OCI-LY1 (cell line): Measurements from ENCODE around the gene AKAP13.
A peak's percentile ranks its signal among the peaks of the same experiment; 100 is the strongest.

Experiments
- H2AFZ ChIP-seq: fragments of 200-600 bp; sonication (generic), shearing (Covaris generic); 2 replicates; pipeline ENCODE4 v1.6.0; 2014; ENCODE audit warnings: antibody characterized with exemption, mild to moderate bottlenecking, low read length
- H3F3A ChIP-seq: fragments of 200-600 bp; sonication (generic), shearing (Covaris generic); 2 replicates; pipeline ENCODE4 v1.6.0; 2014; ENCODE audit warnings: mild to moderate bottlenecking, antibody characterized with exemption, low read length, moderate library complexity; ENCODE audit not compliant: insufficient read depth
- H3K27ac ChIP-seq: fragments of 200-600 bp; sonication (generic); 2 replicates; pipeline ENCODE4 v1.5.1; 2014; ENCODE audit warnings: low read length, mixed run types, mild to moderate bottlenecking, low read depth; ENCODE audit not compliant: poor library complexity, severe bottlenecking
- H3K27me3 ChIP-seq: fragments of 200-600 bp; sonication (generic); 2 replicates; pipeline ENCODE4 v1.6.0; 2014; ENCODE audit warnings: antibody characterized with exemption, mild to moderate bottlenecking, low read length, moderate library complexity; ENCODE audit not compliant: insufficient read depth
- H3K36me3 ChIP-seq: fragments of 200-600 bp; sonication (generic); 2 replicates; pipeline ENCODE4 v1.6.1; 2014; ENCODE audit warnings: mild to moderate bottlenecking, antibody characterized with exemption, low read length, moderate library complexity, mixed read lengths; ENCODE audit not compliant: insufficient read depth
- H3K4me1 ChIP-seq: fragments of 200-600 bp; sonication (generic); 2 replicates; pipeline ENCODE4 v1.5.1; 2014; ENCODE audit warnings: mild to moderate bottlenecking, low read length, moderate library complexity; ENCODE audit not compliant: insufficient read depth, severe bottlenecking
- H3K4me2 ChIP-seq: fragments of 200-600 bp; sonication (generic), shearing (Covaris generic); 2 replicates; pipeline ENCODE4 v1.6.1; 2014; ENCODE audit warnings: low read length
- H3K4me3 ChIP-seq: fragments of 200-600 bp; sonication (generic); 2 replicates; pipeline ENCODE4 v1.5.1; 2014; ENCODE audit warnings: low read length, low read depth, mild to moderate bottlenecking, mixed read lengths; ENCODE audit not compliant: poor library complexity, severe bottlenecking
- H3K79me2 ChIP-seq: fragments of 200-600 bp; shearing (Covaris generic); 2 replicates; pipeline ENCODE4 v1.6.1; 2016; ENCODE audit warnings: mixed run types, low read length, mixed read lengths; ENCODE audit not compliant: insufficient read depth
- H3K9ac ChIP-seq: fragments of 200-600 bp; sonication (generic), shearing (Covaris generic); 2 replicates; pipeline ENCODE4 v1.6.1; 2014; ENCODE audit warnings: mild to moderate bottlenecking, low read length, mixed read lengths
- H3K9me2 ChIP-seq: fragments of 200-600 bp; sonication (generic), shearing (Covaris generic); 2 replicates; pipeline ENCODE4 v1.6.1; 2014; ENCODE audit warnings: low read depth, mild to moderate bottlenecking, low read length, mixed read lengths
- H3K9me3 ChIP-seq: fragments of 200-600 bp; shearing (Covaris generic); 2 replicates; pipeline ENCODE4 v1.6.1; 2014; ENCODE audit warnings: low read length, mixed read lengths
- H4K20me1 ChIP-seq: fragments of 200-600 bp; sonication (generic), shearing (Covaris generic); 2 replicates; pipeline ENCODE4 v1.6.0; 2016; ENCODE audit warnings: mild to moderate bottlenecking, low read length; ENCODE audit not compliant: insufficient read depth
- EZH2 ChIP-seq: fragments of 200-600 bp; sonication (generic), shearing (Covaris generic); IDR thresholded peaks from 2 replicates; pipeline ENCODE4 v1.8.0; 2017; ENCODE audit warnings: borderline replicate concordance, mixed run types, mild to moderate bottlenecking, antibody characterized with exemption, low read length, moderate library complexity, mixed read lengths
- TF ChIP-seq, protein P1 (sequence below): fragments of 200-600 bp; sonication (generic), shearing (Covaris generic); IDR thresholded peaks from 2 replicates; pipeline ENCODE4 v1.5.1; 2017; ENCODE audit warnings: mild to moderate bottlenecking, antibody characterized with exemption, low read length, moderate library complexity, mixed read lengths

Gene AKAP13

DNA sequence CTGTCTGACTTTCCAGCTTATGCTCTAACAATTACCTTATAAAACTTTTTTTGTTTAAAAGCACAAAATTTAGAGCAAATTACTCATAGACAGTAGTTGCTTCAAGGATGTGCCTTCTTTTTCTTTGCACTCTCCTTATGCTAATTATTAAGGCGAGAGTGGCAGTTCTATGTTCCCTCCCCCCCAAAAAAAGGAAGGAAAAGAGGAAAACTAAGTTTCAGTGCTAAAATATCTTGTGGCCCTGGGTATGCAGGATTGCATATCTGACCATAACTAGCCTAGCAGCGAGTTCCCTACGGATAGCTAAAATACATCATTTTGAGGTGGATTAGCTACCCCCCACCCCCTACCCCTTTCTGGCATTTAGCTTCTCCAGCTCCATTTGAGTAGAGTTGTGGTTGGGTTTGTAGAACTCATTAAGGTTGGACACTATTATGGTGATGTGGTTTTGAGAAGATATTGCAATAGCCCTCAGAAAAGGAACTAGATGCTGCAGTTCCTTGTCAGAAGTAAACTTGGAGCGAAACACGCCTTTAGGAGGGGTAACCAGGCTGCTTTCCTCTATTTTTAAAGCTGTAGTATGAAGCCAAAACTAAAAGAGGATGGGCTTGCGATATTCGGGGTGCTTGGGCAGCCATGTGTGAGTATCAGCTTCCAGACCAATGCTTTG lies 174.6 kb downstream of the AKAP13 start:
- peaks cover 5% of the 10 kb centered on the region; the same call in 1 of the 2 replicates for H3F3A ChIP-seq
- peak overlapping the region; percentile 11 for H3K27ac ChIP-seq
- no peaks in the 10 kb centered on the region for H3K9me3 ChIP-seq
- H3K4me3 ChIP-seq, result no peak overlapping the region
- H3K9me2 ChIP-seq, result no peaks in the 10 kb centered on the region
- no peaks in the 10 kb centered on the region for H4K20me1 ChIP-seq
- no peak overlapping the region for H2AFZ ChIP-seq
- no peak for TF ChIP-seq EZH2
- TF ChIP-seq, protein P1, sequence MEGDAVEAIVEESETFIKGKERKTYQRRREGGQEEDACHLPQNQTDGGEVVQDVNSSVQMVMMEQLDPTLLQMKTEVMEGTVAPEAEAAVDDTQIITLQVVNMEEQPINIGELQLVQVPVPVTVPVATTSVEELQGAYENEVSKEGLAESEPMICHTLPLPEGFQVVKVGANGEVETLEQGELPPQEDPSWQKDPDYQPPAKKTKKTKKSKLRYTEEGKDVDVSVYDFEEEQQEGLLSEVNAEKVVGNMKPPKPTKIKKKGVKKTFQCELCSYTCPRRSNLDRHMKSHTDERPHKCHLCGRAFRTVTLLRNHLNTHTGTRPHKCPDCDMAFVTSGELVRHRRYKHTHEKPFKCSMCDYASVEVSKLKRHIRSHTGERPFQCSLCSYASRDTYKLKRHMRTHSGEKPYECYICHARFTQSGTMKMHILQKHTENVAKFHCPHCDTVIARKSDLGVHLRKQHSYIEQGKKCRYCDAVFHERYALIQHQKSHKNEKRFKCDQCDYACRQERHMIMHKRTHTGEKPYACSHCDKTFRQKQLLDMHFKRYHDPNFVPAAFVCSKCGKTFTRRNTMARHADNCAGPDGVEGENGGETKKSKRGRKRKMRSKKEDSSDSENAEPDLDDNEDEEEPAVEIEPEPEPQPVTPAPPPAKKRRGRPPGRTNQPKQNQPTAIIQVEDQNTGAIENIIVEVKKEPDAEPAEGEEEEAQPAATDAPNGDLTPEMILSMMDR, result no peak
- H3K79me2 ChIP-seq, result no peaks in the 10 kb centered on the region
- peaks cover 19% of the 10 kb centered on the region for H3K36me3 ChIP-seq
- H3K4me1 ChIP-seq, result peaks cover 17% of the 10 kb centered on the region
- no peaks in the 10 kb centered on the region for H3K27me3 ChIP-seq
- H3K9ac ChIP-seq, result no peak overlapping the region
- H3K4me2 ChIP-seq, result peak overlapping the region; percentile 12; the same call in 1 of the 2 replicates

DNA sequence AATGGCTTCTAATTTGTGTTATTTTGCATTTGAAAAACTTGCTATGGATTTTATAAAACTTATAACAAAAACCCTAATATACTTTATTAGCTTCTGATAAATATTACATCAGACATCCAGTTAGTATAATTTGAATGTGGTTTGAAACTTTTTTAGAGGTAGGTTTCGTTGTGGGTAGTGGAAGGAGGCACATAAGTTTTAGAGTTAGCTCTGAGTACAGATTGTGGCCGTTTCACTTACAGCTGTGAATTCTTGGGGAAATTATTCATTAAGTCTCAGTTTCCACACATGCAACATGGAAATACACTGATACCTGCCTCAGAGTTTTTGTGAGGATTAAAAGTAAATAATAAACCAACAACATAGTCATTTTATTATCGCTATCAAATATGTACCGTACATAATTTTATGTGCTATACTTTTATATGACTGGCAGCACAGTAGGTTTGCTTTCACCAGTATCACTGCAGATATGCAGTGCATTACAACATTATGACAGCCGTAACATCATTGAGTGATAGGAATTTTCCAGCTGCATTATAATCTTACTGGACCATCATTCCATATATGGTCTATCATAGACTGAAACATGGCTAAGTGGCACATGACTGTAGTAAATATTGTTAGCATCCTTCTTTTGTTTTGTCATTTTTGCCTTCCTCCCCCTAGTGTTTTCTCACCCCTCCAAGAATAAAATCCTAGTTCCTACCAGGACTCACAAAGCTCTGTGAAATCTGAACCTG lies 175.6 kb downstream of the AKAP13 start:
- Histone ChIP-seq H3K27me3 (no peaks in the 10 kb centered on the region), H3K79me2 (no peaks in the 10 kb centered on the region), H4K20me1 (no peaks in the 10 kb centered on the region), H3K36me3 (peaks cover 19% of the 10 kb centered on the region), H3K4me3 (no peak overlapping the region), H3K9me2 (no peaks in the 10 kb centered on the region), H3K4me1 (peaks cover 17% of the 10 kb centered on the region), H3K9ac (no peak overlapping the region), H2AFZ (no peak overlapping the region), H3K4me2 (no peak overlapping the region), H3K9me3 (no peaks in the 10 kb centered on the region), H3F3A (no peaks in the 10 kb centered on the region), H3K27ac (no peak overlapping the region)
- no peak for TF ChIP-seq EZH2
- TF ChIP-seq, protein P1, result no peak

DNA sequence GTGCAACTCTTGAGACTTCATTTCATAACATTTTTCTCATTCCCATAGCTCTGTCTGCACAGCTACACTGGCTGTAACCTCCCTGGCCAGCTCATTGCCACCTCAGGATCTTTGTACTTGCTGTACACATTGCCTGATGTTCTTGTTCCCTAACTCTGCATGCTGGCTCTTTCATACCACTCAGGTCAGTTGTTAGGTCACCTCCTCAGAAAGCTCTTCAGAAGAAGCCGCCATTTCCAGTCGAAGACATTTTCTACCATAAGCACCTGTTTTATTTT lies 176.2 kb downstream of the AKAP13 start:
- H3K27me3 ChIP-seq, result no peaks in the 10 kb centered on the region
- H3F3A ChIP-seq, result no peaks in the 10 kb centered on the region
- H3K4me1 ChIP-seq, result peaks cover 17% of the 10 kb centered on the region
- H3K9ac ChIP-seq, result no peak overlapping the region
- no peaks in the 10 kb centered on the region for H3K9me3 ChIP-seq
- no peak overlapping the region for H3K27ac ChIP-seq
- H3K36me3 ChIP-seq, result peaks cover 14% of the 10 kb centered on the region
- no peak overlapping the region for H2AFZ ChIP-seq
- TF ChIP-seq, protein P1, result no peak
- no peak for TF ChIP-seq EZH2
- H3K4me2 ChIP-seq, result no peak overlapping the region
- no peak overlapping the region for H3K4me3 ChIP-seq
- no peaks in the 10 kb centered on the region for H4K20me1 ChIP-seq
- no peaks in the 10 kb centered on the region for H3K9me2 ChIP-seq
- no peaks in the 10 kb centered on the region for H3K79me2 ChIP-seq
